GM12864 (cell line): ENCODE measurements around the gene PSEN2.
"Not testable (repeated sequence)": the region's sequence is repeated elsewhere in the genome, so short reads cannot be mapped to it uniquely, and the experiment has no call there.

Source experiments
- DNase-seq: peaks from one replicate; pipeline ENCODE4 v3.0.0-alpha.2; 2011; ENCODE audit warnings: low read depth
- H3K4me3 ChIP-seq: 2 replicates; pipeline ENCODE4 v1.5.1; 2011; ENCODE audit warnings: mild to moderate bottlenecking, low read depth, low read length, control low read depth
- TF ChIP-seq, protein P1 (sequence below): IDR thresholded peaks from 2 replicates; pipeline ENCODE4 v1.5.1; 2011; ENCODE audit warnings: low read depth, mild to moderate bottlenecking, moderate library complexity, low read length, control low read depth, inconsistent platforms; ENCODE audit errors: missing control alignments

Gene PSEN2

DNA sequence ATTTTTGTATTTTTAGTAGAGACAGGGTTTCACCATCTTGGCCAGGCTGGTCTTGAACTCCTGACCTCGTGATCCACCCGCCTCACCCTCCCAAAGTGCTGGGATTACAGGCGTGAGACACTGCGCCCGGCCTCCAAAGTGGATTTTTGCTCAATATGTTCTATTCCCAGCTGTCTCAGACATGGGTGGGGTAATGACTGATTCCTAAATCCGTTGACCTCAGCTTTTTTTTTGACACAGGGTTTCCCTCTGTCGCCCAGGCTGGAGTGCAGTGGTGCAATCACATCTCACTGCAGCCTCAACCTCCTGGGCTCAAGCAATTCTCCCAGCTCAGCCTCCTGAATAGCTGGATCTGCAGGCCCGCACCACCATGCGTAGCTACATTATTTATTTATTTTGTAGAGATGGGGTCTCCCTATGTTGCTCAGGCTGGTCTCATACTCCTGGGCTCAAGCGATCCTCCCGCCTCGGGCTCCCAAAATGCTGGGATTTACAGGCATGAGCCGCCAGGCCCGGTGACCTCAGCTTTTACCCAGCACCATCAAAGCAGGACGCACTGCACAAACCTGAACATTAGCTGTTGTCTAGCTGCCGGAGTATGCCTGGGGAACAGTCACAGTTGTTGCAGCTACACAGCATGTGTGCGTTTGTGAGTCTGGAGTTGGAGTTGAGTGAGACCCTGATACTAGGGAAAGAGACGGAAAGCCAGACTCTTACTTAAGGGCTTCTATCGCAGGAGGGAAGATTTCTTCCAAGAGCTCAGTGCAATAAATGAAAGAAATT is 43.7 kb upstream of the PSEN2 start:
- DNase-seq: no peak
- no peak overlapping the region for H3K4me3 ChIP-seq
- TF ChIP-seq, protein P1, sequence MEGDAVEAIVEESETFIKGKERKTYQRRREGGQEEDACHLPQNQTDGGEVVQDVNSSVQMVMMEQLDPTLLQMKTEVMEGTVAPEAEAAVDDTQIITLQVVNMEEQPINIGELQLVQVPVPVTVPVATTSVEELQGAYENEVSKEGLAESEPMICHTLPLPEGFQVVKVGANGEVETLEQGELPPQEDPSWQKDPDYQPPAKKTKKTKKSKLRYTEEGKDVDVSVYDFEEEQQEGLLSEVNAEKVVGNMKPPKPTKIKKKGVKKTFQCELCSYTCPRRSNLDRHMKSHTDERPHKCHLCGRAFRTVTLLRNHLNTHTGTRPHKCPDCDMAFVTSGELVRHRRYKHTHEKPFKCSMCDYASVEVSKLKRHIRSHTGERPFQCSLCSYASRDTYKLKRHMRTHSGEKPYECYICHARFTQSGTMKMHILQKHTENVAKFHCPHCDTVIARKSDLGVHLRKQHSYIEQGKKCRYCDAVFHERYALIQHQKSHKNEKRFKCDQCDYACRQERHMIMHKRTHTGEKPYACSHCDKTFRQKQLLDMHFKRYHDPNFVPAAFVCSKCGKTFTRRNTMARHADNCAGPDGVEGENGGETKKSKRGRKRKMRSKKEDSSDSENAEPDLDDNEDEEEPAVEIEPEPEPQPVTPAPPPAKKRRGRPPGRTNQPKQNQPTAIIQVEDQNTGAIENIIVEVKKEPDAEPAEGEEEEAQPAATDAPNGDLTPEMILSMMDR: no peak

DNA sequence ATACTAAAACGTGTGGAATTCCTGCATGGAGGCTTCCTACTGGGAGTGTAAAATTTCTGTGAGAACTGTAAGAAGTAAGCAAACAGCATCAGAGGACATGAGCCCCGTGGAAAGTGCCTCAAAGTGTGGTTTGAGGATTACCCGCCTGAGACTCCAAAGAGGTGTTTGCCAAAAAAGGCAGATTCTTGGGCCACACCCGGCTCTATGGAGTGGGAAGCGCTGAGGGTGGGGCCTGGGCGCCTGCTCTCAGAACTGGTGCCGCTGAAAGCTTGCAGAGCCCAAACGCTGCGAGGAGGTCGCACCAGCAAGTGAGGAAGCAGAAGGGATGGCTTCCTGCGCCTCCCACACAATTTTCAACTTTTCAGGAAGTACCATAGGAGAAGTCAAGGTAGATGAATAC is 43.0 kb upstream of the PSEN2 start:
- no peak for DNase-seq
- H3K4me3 ChIP-seq: no peak overlapping the region; the same call in 1 of the 2 replicates
- TF ChIP-seq, protein P1: no peak

- TF ChIP-seq, protein P1: peak; percentile 93
- peak; percentile 90 for DNase-seq
- peak overlapping the region; percentile 25 for H3K4me3 ChIP-seq
These were observed 42.4 kb upstream of the PSEN2 start for GRCh38 chr1:226827968-226828513.

- no peak for DNase-seq
- TF ChIP-seq, protein P1: no peak
- H3K4me3 ChIP-seq: no peak overlapping the region
These were observed 41.3 kb upstream of the PSEN2 start for GRCh38 chr1:226829105-226829504.

DNA sequence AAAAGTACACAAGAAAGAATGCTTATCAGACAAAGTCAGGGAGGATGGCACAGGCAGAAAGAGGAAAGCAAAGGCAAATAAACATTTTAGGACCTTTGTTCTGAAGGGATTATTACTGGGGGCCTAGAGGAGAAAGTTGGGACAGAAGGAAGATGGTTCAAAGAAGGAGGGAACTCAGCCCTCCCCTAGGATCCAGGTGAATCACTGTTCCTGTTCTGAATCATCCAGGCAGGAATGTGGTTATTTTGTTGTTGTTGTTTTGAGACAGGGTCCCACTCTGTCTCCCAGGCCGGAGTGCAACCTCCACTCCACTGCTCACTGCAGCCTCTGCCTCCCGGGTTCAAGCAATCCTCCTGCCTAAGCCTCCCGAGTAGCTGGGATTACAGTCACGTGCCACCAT is 38.5 kb upstream of the PSEN2 start:
- no peak overlapping the region for H3K4me3 ChIP-seq
- TF ChIP-seq, protein P1: no peak
- no peak for DNase-seq

GRCh38 chr1:226832613-226833012 is 37.8 kb upstream of the PSEN2 start:
- DNase-seq: no peak
- TF ChIP-seq, protein P1: no peak
- H3K4me3 ChIP-seq: no peak overlapping the region

- not testable (repeated sequence) for H3K4me3 ChIP-seq, DNase-seq
These were observed 36.2 kb upstream of the PSEN2 start for GRCh38 chr1:226834179-226834578.

DNA sequence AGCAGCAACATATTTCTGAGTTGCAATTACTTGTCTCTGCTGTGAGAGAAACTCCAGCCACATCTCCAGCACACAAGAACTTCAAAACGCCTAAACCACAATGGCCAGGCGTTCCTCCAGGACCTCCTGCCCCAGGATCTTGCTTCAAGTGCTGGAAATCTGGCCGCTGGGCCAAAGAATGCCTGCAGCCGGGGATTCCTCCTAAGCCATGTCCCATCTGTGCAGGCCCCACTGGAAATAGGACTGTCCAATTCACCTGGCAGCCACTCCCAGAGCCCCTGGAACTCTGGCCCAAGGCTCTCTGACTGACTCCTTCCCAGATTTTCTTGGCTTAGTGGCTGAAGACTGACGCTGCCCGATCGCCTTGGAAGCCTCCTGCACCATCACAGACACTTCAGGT is 35.0 kb upstream of the PSEN2 start:
- H3K4me3 ChIP-seq, DNase-seq: not testable (repeated sequence)

DNA sequence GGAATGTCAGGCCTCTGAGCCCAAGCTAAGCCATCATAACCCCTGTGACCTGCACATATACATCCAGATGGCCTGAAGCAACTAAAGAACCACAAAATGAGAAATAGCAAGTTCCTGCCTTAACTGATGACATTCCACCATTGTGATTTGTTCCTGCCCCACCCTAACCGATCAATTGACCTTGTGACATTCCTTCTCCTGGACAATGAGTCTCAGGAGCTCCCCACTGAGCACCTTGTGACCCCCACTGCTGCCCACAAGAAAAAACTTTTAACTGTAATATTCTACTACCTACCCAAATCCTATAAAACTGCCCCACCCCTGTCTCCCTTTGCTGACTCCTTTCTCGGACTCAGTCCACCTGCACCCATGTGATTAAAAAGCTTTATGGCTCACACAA is 32.5 kb upstream of the PSEN2 start:
- DNase-seq, H3K4me3 ChIP-seq: not testable (repeated sequence)
